Measurements from ENCODE around the gene E2F1. TPM values are rescaled to one million over a fixed set of nuclear protein-coding genes. Genes with fewer than 3 reads are reported as not detected.
A peak's percentile ranks its signal among the peaks of the same experiment; 100 is the strongest.
"Not testable (repeated sequence)": the region's sequence is repeated elsewhere in the genome, so short reads cannot be mapped to it uniquely, and the experiment has no call there.

E2F1 gene
- total and polyA plus RNA-seq, 4 donors: 0.10 to 11.0 (median 0.88) TPM

- TF ChIP-seq, protein P1, sequence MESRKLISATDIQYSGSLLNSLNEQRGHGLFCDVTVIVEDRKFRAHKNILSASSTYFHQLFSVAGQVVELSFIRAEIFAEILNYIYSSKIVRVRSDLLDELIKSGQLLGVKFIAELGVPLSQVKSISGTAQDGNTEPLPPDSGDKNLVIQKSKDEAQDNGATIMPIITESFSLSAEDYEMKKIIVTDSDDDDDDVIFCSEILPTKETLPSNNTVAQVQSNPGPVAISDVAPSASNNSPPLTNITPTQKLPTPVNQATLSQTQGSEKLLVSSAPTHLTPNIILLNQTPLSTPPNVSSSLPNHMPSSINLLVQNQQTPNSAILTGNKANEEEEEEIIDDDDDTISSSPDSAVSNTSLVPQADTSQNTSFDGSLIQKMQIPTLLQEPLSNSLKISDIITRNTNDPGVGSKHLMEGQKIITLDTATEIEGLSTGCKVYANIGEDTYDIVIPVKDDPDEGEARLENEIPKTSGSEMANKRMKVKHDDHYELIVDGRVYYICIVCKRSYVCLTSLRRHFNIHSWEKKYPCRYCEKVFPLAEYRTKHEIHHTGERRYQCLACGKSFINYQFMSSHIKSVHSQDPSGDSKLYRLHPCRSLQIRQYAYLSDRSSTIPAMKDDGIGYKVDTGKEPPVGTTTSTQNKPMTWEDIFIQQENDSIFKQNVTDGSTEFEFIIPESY (IDR thresholded peaks at IDR 0.05): no peak
- TF ChIP-seq YY1 (IDR thresholded peaks at IDR 0.05) (no peak), RXRA (IDR thresholded peaks at IDR 0.05) (peak; percentile 16 to 53)
- TF ChIP-seq, protein P2, sequence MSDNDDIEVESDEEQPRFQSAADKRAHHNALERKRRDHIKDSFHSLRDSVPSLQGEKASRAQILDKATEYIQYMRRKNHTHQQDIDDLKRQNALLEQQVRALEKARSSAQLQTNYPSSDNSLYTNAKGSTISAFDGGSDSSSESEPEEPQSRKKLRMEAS (IDR thresholded peaks at IDR 0.05): no peak
Observed at GRCh38 chr20:33636776-33637175, 49.4 kb downstream of the E2F1 start (continued).

- WGBS: 99% methylated on average over 3 of the region's 3 CpGs
- DNase-seq (ENCODE audit: low spot score): no peak
- no peaks in the 10 kb centered on the region for H3K27me3 ChIP-seq (ENCODE audit: control insufficient read depth in 4 of 4, insufficient read depth in 4 of 4, low read length in 3 of 4)
- H3K4me1 ChIP-seq (ENCODE audit: control insufficient read depth in 4 of 4, insufficient read depth in 4 of 4, low read length in 3 of 4): peaks cover 0 to 5% (median 0%) of the 10 kb centered on the region in 4 donors
- TF ChIP-seq, protein P2 (IDR thresholded peaks at IDR 0.05): no peak
- no peak overlapping the region for H3K9ac ChIP-seq (ENCODE audit: low read depth in 1 of 2, low read length in 2 of 2)
- H3K9me3 ChIP-seq (ENCODE audit: control insufficient read depth in 4 of 4, low read length in 3 of 4): no peaks in the 10 kb centered on the region
- no peak overlapping the region for H3K4me3 ChIP-seq (ENCODE audit: low read depth in 1 of 3, low read length in 3 of 3)
- H3K27ac ChIP-seq (ENCODE audit: low read depth in 1 of 2, low read length in 2 of 2): no peak overlapping the region
- peaks cover 1 to 33% (median 18%) of the 10 kb centered on the region in 4 donors for H3K36me3 ChIP-seq (ENCODE audit: control insufficient read depth in 4 of 4, insufficient read depth in 3 of 4, low read depth in 1 of 4, low read length in 3 of 4)
Observed at GRCh38 chr20:33635341-33635740, 50.8 kb downstream of the E2F1 start.

GRCh38 chr20:33631910-33632309, 54.3 kb downstream of the E2F1 start:
- H3K36me3 ChIP-seq (ENCODE audit: control insufficient read depth in 4 of 4, insufficient read depth in 3 of 4, low read depth in 1 of 4, low read length in 3 of 4): peaks cover 1 to 42% (median 13%) of the 10 kb centered on the region in 4 donors
- not testable (repeated sequence) for H3K9me3 ChIP-seq (ENCODE audit: control insufficient read depth in 4 of 4, low read length in 3 of 4); H3K4me3 ChIP-seq (ENCODE audit: low read depth in 1 of 3, low read length in 3 of 3); H3K9ac ChIP-seq (ENCODE audit: low read depth in 1 of 2, low read length in 2 of 2); H3K27me3 ChIP-seq (ENCODE audit: control insufficient read depth in 4 of 4, insufficient read depth in 4 of 4, low read length in 3 of 4); H3K27ac ChIP-seq (ENCODE audit: low read depth in 1 of 2, low read length in 2 of 2); H3K4me1 ChIP-seq (ENCODE audit: control insufficient read depth in 4 of 4, insufficient read depth in 4 of 4, low read length in 3 of 4); DNase-seq (ENCODE audit: low spot score)
- WGBS: 87% methylated on average over 4 of the region's 4 CpGs

DNA sequence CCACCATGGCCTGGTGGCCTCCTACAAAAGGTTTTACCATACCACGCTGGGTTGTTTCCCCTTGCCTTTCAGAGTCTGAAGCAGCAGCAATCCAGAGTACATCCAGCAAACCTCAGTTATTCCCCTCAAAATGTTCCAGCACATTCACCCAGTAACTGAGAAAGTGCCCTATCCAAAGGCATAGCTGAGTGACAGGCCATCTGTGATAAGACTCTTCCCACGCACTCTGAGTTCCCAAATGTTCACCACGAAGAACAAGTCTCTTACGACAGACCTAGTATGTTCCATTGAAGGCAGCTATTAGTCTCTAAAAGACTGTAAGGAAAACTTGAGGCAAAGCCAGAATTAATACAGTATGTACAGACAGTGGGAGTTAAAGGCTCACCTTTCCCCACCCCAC, 55.7 kb downstream of the E2F1 start:
- no peak for DNase-seq (ENCODE audit: low spot score)
- 97% methylated on average over 4 of the region's 4 CpGs for WGBS
- Histone ChIP-seq H3K27me3 (ENCODE audit: control insufficient read depth in 4 of 4, insufficient read depth in 4 of 4, low read length in 3 of 4) (no peaks in the 10 kb centered on the region), H3K9me3 (ENCODE audit: control insufficient read depth in 4 of 4, low read length in 3 of 4) (no peaks in the 10 kb centered on the region), H3K36me3 (ENCODE audit: control insufficient read depth in 4 of 4, insufficient read depth in 3 of 4, low read depth in 1 of 4, low read length in 3 of 4) (peaks cover 1 to 45% (median 12%) of the 10 kb centered on the region in 4 donors), H3K4me1 (ENCODE audit: control insufficient read depth in 4 of 4, insufficient read depth in 4 of 4, low read length in 3 of 4) (no peaks in the 10 kb centered on the region), H3K27ac (ENCODE audit: low read depth in 1 of 2, low read length in 2 of 2) (no peak overlapping the region), H3K9ac (ENCODE audit: low read depth in 1 of 2, low read length in 2 of 2) (no peak overlapping the region), H3K4me3 (ENCODE audit: low read depth in 1 of 3, low read length in 3 of 3) (no peak overlapping the region)
- TF ChIP-seq, protein P3, sequence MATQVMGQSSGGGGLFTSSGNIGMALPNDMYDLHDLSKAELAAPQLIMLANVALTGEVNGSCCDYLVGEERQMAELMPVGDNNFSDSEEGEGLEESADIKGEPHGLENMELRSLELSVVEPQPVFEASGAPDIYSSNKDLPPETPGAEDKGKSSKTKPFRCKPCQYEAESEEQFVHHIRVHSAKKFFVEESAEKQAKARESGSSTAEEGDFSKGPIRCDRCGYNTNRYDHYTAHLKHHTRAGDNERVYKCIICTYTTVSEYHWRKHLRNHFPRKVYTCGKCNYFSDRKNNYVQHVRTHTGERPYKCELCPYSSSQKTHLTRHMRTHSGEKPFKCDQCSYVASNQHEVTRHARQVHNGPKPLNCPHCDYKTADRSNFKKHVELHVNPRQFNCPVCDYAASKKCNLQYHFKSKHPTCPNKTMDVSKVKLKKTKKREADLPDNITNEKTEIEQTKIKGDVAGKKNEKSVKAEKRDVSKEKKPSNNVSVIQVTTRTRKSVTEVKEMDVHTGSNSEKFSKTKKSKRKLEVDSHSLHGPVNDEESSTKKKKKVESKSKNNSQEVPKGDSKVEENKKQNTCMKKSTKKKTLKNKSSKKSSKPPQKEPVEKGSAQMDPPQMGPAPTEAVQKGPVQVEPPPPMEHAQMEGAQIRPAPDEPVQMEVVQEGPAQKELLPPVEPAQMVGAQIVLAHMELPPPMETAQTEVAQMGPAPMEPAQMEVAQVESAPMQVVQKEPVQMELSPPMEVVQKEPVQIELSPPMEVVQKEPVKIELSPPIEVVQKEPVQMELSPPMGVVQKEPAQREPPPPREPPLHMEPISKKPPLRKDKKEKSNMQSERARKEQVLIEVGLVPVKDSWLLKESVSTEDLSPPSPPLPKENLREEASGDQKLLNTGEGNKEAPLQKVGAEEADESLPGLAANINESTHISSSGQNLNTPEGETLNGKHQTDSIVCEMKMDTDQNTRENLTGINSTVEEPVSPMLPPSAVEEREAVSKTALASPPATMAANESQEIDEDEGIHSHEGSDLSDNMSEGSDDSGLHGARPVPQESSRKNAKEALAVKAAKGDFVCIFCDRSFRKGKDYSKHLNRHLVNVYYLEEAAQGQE (IDR thresholded peaks at IDR 0.05): no peak
- TF ChIP-seq, protein P1 (IDR thresholded peaks at IDR 0.05): no peak
- TF ChIP-seq ATF3 (IDR thresholded peaks at IDR 0.05): no peak
- TF ChIP-seq, protein P2 (IDR thresholded peaks at IDR 0.05): no peak
- TF ChIP-seq EGR1 (IDR thresholded peaks at IDR 0.05; ENCODE audit: low read depth in 2 of 2): no peak
- TF ChIP-seq, protein P4, sequence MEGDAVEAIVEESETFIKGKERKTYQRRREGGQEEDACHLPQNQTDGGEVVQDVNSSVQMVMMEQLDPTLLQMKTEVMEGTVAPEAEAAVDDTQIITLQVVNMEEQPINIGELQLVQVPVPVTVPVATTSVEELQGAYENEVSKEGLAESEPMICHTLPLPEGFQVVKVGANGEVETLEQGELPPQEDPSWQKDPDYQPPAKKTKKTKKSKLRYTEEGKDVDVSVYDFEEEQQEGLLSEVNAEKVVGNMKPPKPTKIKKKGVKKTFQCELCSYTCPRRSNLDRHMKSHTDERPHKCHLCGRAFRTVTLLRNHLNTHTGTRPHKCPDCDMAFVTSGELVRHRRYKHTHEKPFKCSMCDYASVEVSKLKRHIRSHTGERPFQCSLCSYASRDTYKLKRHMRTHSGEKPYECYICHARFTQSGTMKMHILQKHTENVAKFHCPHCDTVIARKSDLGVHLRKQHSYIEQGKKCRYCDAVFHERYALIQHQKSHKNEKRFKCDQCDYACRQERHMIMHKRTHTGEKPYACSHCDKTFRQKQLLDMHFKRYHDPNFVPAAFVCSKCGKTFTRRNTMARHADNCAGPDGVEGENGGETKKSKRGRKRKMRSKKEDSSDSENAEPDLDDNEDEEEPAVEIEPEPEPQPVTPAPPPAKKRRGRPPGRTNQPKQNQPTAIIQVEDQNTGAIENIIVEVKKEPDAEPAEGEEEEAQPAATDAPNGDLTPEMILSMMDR (IDR thresholded peaks at IDR 0.05; ENCODE audit: low read depth, low read length, missing input control): no peak
- no peak for TF ChIP-seq NR2F2 (IDR thresholded peaks at IDR 0.05)
- TF ChIP-seq TAF1 (conservative IDR thresholded peaks at IDR 0.05): no peak
- TF ChIP-seq RXRA (IDR thresholded peaks at IDR 0.05): no peak
- no peak for TF ChIP-seq YY1 (IDR thresholded peaks at IDR 0.05)
- no peak for TF ChIP-seq JUND (IDR thresholded peaks at IDR 0.05)
- TF ChIP-seq GABPA (IDR thresholded peaks at IDR 0.05 in 1 of 2, conservative IDR thresholded peaks at IDR 0.05 in 1 of 2): no peak
- no peak for TF ChIP-seq SP1 (IDR thresholded peaks at IDR 0.05)
- TF ChIP-seq RAD21 (IDR thresholded peaks at IDR 0.05): no peak
- TF ChIP-seq HNF4A (conservative IDR thresholded peaks at IDR 0.05): no peak
